Measurements from ENCODE around the gene CDH4.

DNA sequence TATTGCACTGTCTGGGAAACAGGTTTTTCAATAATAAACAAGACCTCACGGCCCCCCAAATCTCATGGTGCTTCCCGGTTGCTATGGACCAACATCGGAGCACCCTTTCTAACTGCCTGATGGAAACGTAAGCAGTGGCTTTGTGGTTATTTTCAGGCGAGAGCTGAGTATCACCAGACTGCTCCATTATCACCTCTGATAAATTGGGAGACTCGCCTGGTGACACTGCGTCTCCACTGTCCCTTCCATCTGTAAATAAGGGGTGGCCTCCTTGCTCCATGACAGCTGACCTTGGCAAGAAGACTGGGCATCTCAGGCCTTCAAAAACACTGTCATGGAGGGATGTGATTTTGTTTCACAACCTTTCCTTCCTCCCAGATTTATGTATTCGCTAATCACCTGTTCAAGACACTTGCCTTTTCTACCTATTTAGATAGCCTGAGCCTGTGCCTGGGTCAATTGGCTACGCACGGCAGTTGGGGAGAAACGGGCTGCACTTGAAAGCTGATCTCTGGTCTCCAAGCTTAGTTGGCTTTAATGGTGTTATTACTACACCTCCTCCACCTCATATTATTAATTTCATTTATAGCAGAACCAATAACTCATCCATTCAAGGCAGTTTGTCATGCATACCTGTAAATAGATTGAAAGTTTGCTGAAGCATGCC lies 17.7 kb upstream of the CDH4 start:
- TF ChIP-seq, protein P1, sequence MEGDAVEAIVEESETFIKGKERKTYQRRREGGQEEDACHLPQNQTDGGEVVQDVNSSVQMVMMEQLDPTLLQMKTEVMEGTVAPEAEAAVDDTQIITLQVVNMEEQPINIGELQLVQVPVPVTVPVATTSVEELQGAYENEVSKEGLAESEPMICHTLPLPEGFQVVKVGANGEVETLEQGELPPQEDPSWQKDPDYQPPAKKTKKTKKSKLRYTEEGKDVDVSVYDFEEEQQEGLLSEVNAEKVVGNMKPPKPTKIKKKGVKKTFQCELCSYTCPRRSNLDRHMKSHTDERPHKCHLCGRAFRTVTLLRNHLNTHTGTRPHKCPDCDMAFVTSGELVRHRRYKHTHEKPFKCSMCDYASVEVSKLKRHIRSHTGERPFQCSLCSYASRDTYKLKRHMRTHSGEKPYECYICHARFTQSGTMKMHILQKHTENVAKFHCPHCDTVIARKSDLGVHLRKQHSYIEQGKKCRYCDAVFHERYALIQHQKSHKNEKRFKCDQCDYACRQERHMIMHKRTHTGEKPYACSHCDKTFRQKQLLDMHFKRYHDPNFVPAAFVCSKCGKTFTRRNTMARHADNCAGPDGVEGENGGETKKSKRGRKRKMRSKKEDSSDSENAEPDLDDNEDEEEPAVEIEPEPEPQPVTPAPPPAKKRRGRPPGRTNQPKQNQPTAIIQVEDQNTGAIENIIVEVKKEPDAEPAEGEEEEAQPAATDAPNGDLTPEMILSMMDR (IDR thresholded peaks at IDR 0.05), result no peak
- TF ChIP-seq POLR2A (IDR thresholded peaks at IDR 0.05) (no peak), EP300 (IDR thresholded peaks at IDR 0.05) (no peak)

Measured in ovary (tissue), 3 donors.